ENCODE results near the gene C6orf132.
"Not testable (repeated sequence)": the region's sequence is repeated elsewhere in the genome, so short reads cannot be mapped to it uniquely, and the experiment has no call there.

The C6orf132 gene

GRCh38 chr6:42163981-42164380, 21.6 kb upstream of the C6orf132 start:
- FAIRE-seq (no peak), DNase-seq (ENCODE audit: insufficient read length, low spot score) (no peak)
- TF ChIP-seq POLR2AphosphoS5 (IDR thresholded peaks at IDR 0.05; ENCODE audit: low read depth, low read length) (no peak), POLR2A (IDR thresholded peaks at IDR 0.05; ENCODE audit: low read depth, low read length) (no peak), POU2F2 (IDR thresholded peaks at IDR 0.05; ENCODE audit: low read depth, low read length) (no peak), SPI1 (IDR thresholded peaks at IDR 0.05; ENCODE audit: low read depth, low read length) (no peak), TAF1 (IDR thresholded peaks at IDR 0.05; ENCODE audit: low read depth, low read length) (no peak), PAX5 (IDR thresholded peaks at IDR 0.05; ENCODE audit: insufficient read depth, low read length, severe bottlenecking) (no peak)

GRCh38 chr6:42162812-42163211, 20.4 kb upstream of the C6orf132 start:
- no peak for DNase-seq (ENCODE audit: insufficient read length, low spot score)
- TF ChIP-seq TAF1 (IDR thresholded peaks at IDR 0.05; ENCODE audit: low read depth, low read length), result no peak
- TF ChIP-seq POU2F2 (IDR thresholded peaks at IDR 0.05; ENCODE audit: low read depth, low read length), result no peak
- no peak for TF ChIP-seq POLR2A (IDR thresholded peaks at IDR 0.05; ENCODE audit: low read depth, low read length)
- TF ChIP-seq SPI1 (IDR thresholded peaks at IDR 0.05; ENCODE audit: low read depth, low read length), result no peak
- TF ChIP-seq PAX5 (IDR thresholded peaks at IDR 0.05; ENCODE audit: insufficient read depth, low read length, severe bottlenecking), result no peak
- TF ChIP-seq POLR2AphosphoS5 (IDR thresholded peaks at IDR 0.05; ENCODE audit: low read depth, low read length), result no peak
- no peak for FAIRE-seq

DNA sequence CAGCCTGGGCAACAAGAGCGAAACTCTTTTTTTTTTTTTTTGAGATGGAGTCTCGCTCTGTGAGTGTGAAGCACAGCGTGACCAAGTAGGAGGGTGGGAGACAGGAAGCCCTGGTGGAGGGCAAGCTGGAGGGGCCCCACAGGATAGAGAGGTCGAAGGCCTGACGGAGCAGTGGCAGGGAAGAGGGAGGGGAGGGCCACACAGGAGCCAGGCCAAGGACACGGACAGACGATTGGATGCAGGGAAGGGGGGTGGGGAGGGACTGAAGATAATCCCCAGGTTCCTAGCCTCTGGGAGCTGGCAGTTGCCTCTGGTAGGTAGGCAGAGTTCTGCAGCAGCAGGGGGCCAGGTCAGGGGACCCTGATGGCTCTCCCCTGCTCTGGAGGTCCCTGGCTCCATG, 20.0 kb upstream of the C6orf132 start:
- FAIRE-seq (no peak), DNase-seq (ENCODE audit: insufficient read length, low spot score) (no peak)
- no peak for TF ChIP-seq PAX5 (IDR thresholded peaks at IDR 0.05; ENCODE audit: insufficient read depth, low read length, severe bottlenecking)
- TF ChIP-seq SPI1 (IDR thresholded peaks at IDR 0.05; ENCODE audit: low read depth, low read length), result no peak
- TF ChIP-seq POU2F2 (IDR thresholded peaks at IDR 0.05; ENCODE audit: low read depth, low read length), result no peak
- TF ChIP-seq TAF1 (IDR thresholded peaks at IDR 0.05; ENCODE audit: low read depth, low read length), result no peak
- TF ChIP-seq POLR2A (IDR thresholded peaks at IDR 0.05; ENCODE audit: low read depth, low read length), result no peak
- no peak for TF ChIP-seq POLR2AphosphoS5 (IDR thresholded peaks at IDR 0.05; ENCODE audit: low read depth, low read length)

DNA sequence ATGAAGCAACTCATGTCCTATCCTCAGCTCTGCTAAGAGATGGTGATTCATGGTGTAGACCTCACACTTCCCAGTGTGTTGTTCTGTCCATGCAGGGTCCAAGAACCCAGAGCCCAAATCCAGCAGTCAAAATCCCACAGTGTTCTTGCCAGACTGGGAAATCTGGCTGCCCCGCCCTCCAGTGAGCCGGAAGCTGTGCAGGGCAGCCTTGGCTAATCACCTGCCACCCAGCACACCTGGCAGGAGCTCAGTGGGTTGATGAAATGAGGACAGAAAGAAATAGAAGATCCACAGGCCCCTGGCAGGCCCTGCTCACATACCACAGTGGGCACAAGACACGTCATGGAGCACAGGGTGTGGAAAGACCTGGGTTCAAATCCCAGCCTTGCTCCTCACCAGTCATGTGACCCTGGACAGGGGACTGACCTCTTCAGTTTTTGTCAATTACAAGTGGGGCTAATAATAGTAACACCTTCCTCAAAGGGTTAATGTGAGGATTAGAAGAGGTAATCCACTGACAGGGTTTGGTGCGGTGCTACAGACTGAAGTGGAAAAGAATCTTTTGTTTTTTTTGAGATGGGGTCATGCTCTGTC, 17.1 kb upstream of the C6orf132 start:
- DNase-seq (ENCODE audit: insufficient read length, low spot score) (no peak), FAIRE-seq (no peak)
- TF ChIP-seq POU2F2 (IDR thresholded peaks at IDR 0.05; ENCODE audit: low read depth, low read length) (no peak), SPI1 (IDR thresholded peaks at IDR 0.05; ENCODE audit: low read depth, low read length) (no peak)

DNA sequence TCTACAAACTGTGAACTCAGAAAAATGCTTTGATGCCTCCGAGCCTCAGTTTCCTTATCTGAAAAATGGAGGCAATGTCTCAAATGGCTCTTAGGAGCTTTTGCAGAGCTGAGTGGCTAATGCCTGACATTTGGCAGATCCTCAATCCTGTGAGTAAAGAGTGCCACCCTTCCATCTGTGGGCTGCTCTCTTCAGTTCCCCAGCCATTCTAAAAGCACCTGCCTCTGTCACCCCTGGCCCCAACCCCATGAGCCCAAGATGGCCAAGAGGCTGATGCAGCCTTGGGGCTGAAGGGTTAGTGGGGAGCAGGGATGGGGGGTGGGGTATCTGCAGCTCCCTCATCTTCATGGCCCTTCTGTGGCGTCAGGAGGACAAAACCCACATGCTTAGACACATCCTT, 16.2 kb upstream of the C6orf132 start:
- no peak for FAIRE-seq

GRCh38 chr6:42158011-42158410, 15.6 kb upstream of the C6orf132 start:
- FAIRE-seq (no peak), DNase-seq (ENCODE audit: insufficient read length, low spot score) (no peak)
- TF ChIP-seq POLR2A (IDR thresholded peaks at IDR 0.05; ENCODE audit: low read depth, low read length), result no peak
- TF ChIP-seq POLR2AphosphoS5 (IDR thresholded peaks at IDR 0.05; ENCODE audit: low read depth, low read length), result no peak
- no peak for TF ChIP-seq POU2F2 (IDR thresholded peaks at IDR 0.05; ENCODE audit: low read depth, low read length)

More for the DNA sequence above, 16.2 kb upstream of the C6orf132 start:
- TF ChIP-seq POU2F2 (IDR thresholded peaks at IDR 0.05; ENCODE audit: low read depth, low read length), result no peak
- no peak for TF ChIP-seq POLR2A (IDR thresholded peaks at IDR 0.05; ENCODE audit: low read depth, low read length)
- TF ChIP-seq PAX5 (IDR thresholded peaks at IDR 0.05; ENCODE audit: insufficient read depth, low read length, severe bottlenecking), result no peak
- DNase-seq (ENCODE audit: insufficient read length, low spot score), result no peak

DNA sequence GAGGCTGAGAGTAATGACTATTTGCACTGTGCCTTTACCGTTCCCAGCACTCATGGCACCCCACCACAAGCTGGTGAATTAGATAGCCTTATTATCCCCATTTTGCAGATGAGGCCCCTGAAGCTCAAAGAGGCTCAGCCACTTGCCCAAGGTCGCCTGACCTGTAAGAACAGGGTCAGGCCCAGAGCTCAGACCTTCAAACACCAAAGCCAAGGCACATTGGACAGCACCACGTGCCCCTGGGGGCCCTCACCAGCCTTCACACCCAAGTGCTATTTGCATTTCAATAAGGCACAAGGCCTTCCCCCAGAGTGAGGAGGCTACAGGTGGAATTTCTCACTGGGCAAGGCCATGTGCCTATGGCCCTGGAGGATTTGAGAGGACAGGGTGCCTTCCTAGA, 14.2 kb upstream of the C6orf132 start:
- no peak for FAIRE-seq
- no peak for TF ChIP-seq PAX5 (IDR thresholded peaks at IDR 0.05; ENCODE audit: insufficient read depth, low read length, severe bottlenecking)
- TF ChIP-seq POLR2A (IDR thresholded peaks at IDR 0.05; ENCODE audit: low read depth, low read length), result no peak
- no peak for TF ChIP-seq POLR2AphosphoS5 (IDR thresholded peaks at IDR 0.05; ENCODE audit: low read depth, low read length)
- TF ChIP-seq TAF1 (IDR thresholded peaks at IDR 0.05; ENCODE audit: low read depth, low read length), result no peak
- no peak for TF ChIP-seq SPI1 (IDR thresholded peaks at IDR 0.05; ENCODE audit: low read depth, low read length)
- TF ChIP-seq POU2F2 (IDR thresholded peaks at IDR 0.05; ENCODE audit: low read depth, low read length), result no peak
- DNase-seq (ENCODE audit: insufficient read length, low spot score), result no peak

GRCh38 chr6:42155293-42155692, 12.9 kb upstream of the C6orf132 start:
- no peak for TF ChIP-seq TAF1 (IDR thresholded peaks at IDR 0.05; ENCODE audit: low read depth, low read length)
- TF ChIP-seq PAX5 (IDR thresholded peaks at IDR 0.05; ENCODE audit: insufficient read depth, low read length, severe bottlenecking), result no peak
- TF ChIP-seq POLR2AphosphoS5 (IDR thresholded peaks at IDR 0.05; ENCODE audit: low read depth, low read length), result no peak
- TF ChIP-seq SPI1 (IDR thresholded peaks at IDR 0.05; ENCODE audit: low read depth, low read length), result no peak
- TF ChIP-seq POLR2A (IDR thresholded peaks at IDR 0.05; ENCODE audit: low read depth, low read length), result no peak
- no peak for TF ChIP-seq POU2F2 (IDR thresholded peaks at IDR 0.05; ENCODE audit: low read depth, low read length)
- no peak for FAIRE-seq
- DNase-seq (ENCODE audit: insufficient read length, low spot score), result no peak

DNA sequence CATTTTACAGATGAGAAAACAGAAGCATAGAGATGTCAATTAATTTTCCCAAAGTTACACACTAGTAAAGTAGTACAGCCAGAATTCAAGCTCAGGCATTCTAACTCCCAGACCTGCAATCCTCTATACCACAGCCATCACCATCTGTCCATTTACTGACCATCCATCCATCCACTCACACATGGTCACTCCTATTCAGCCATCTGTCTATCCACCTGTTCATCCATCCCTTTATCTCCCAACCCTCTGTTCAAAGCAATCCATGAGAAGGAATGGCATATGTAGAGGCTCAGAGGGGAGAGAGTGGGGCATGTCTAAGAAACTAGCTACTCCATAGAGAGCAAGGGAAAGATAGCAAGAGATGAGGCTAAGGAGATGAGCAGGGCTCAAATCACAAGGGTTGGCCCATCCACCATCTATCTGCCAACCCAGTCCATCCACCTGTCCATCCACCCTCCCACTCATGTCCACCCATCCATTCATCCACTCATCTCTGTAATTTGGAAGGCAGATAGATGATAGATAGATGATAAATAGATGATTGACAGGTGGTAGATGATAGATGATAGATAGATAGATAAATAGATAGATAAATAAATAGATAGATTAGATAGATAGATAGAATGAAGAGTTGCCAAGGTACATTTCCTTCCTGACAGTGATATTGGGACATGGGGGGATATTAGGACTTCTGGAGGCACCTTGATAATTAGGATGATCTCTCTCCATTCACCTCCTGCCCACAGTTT, 12.2 kb upstream of the C6orf132 start:
- FAIRE-seq (no peak), DNase-seq (ENCODE audit: insufficient read length, low spot score) (no peak)
- no peak for TF ChIP-seq TAF1 (IDR thresholded peaks at IDR 0.05; ENCODE audit: low read depth, low read length)
- TF ChIP-seq SPI1 (IDR thresholded peaks at IDR 0.05; ENCODE audit: low read depth, low read length), result no peak
- no peak for TF ChIP-seq POLR2AphosphoS5 (IDR thresholded peaks at IDR 0.05; ENCODE audit: low read depth, low read length)
- TF ChIP-seq POU2F2 (IDR thresholded peaks at IDR 0.05; ENCODE audit: low read depth, low read length), result no peak
- TF ChIP-seq POLR2A (IDR thresholded peaks at IDR 0.05; ENCODE audit: low read depth, low read length), result no peak
- no peak for TF ChIP-seq PAX5 (IDR thresholded peaks at IDR 0.05; ENCODE audit: insufficient read depth, low read length, severe bottlenecking)

GRCh38 chr6:42153921-42154320, 11.5 kb upstream of the C6orf132 start:
- DNase-seq (ENCODE audit: insufficient read length, low spot score) (no peak), FAIRE-seq (no peak)

DNA sequence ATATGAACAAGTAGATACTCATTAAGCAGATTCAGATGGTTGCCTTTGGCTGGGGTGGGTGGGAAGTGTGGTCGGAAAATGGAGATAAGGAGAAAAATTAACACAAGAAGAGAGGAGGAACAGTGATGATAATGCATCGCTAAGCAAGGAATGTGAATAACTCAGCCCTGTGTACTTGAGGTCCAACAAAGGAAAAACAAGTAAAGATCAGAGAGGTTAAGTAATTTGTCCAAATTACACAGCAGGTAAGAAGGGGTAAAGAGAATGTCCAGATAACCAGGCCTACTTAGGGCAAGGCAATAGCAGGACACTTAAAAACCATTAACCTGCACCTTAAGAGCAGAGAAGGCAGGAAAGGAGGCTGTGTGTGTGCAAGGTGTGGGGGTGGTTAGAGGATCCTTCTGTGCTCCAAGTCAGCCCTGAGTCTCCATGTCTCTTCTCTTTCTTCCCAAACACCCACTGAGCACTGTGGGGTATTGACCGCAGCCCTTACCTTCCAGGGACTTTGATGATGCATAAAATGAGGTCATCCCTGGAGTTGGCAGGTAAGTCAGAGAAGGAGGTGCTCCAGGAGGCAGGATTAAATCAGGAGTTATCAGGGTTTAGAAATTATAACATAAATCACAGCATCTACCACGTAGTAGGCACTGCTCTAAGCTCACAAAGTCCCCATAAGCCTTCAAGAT, 10.3 kb upstream of the C6orf132 start:
- not testable (repeated sequence) for DNase-seq (ENCODE audit: insufficient read length, low spot score); FAIRE-seq

More at GRCh38 chr6:42153921-42154320, 11.5 kb upstream of the C6orf132 start:
- no peak for TF ChIP-seq SPI1 (IDR thresholded peaks at IDR 0.05; ENCODE audit: low read depth, low read length)
- TF ChIP-seq POU2F2 (IDR thresholded peaks at IDR 0.05; ENCODE audit: low read depth, low read length), result no peak
- TF ChIP-seq POLR2A (IDR thresholded peaks at IDR 0.05; ENCODE audit: low read depth, low read length), result no peak
- no peak for TF ChIP-seq PAX5 (IDR thresholded peaks at IDR 0.05; ENCODE audit: insufficient read depth, low read length, severe bottlenecking)
- TF ChIP-seq POLR2AphosphoS5 (IDR thresholded peaks at IDR 0.05; ENCODE audit: low read depth, low read length), result no peak
- no peak for TF ChIP-seq TAF1 (IDR thresholded peaks at IDR 0.05; ENCODE audit: low read depth, low read length)

Measured in GM12891 (cell line).